Upper lobe of left lung (tissue), 4 donors: ENCODE results near the gene ATXN2.

ENCODE experiments used
- CTCF ChIP-seq, 6 experiments: fragments of 450-650 bp in 4 of 6; fragments of 200-600 bp in 2 of 6; sonication (generic) in 2 of 6; IDR thresholded peaks; one replicate each; pipeline ENCODE4 v1.5.1; 2016 to 2019; ENCODE audit warnings: antibody characterized with exemption in 6 of 6
- POLR2A ChIP-seq, 4 donors: fragments of 450-650 bp; IDR thresholded peaks; one replicate each; pipeline ENCODE4 v1.5.1; 2016 to 2017; ENCODE audit warnings: antibody characterized with exemption in 4 of 4, mild to moderate bottlenecking in 2 of 4

GRCh38 chr12:111409780-111410430 is 189.2 kb downstream of the ATXN2 start:
- TF ChIP-seq CTCF (IDR thresholded peaks at IDR 0.05) (peak in 1 of 6 experiments; percentile 19), POLR2A (IDR thresholded peaks at IDR 0.05) (no peak)
